GM21423 (cell line): ENCODE measurements around the gene PAFAH1B1.
"Not testable (repeated sequence)": the region's sequence is repeated elsewhere in the genome, so short reads cannot be mapped to it uniquely, and the experiment has no call there.

Experiments used
- ATAC-seq: cut with Tn5 transposase; IDR thresholded peaks from one replicate; pipeline ENCODE4 v1.9.1; 2021; ENCODE audit warnings: mild to moderate bottlenecking, moderate library complexity; ENCODE audit not compliant: unreplicated experiment

PAFAH1B1 gene

GRCh38 chr17:2688351-2689342, 95.2 kb downstream of the PAFAH1B1 start:
- no peak for ATAC-seq

DNA sequence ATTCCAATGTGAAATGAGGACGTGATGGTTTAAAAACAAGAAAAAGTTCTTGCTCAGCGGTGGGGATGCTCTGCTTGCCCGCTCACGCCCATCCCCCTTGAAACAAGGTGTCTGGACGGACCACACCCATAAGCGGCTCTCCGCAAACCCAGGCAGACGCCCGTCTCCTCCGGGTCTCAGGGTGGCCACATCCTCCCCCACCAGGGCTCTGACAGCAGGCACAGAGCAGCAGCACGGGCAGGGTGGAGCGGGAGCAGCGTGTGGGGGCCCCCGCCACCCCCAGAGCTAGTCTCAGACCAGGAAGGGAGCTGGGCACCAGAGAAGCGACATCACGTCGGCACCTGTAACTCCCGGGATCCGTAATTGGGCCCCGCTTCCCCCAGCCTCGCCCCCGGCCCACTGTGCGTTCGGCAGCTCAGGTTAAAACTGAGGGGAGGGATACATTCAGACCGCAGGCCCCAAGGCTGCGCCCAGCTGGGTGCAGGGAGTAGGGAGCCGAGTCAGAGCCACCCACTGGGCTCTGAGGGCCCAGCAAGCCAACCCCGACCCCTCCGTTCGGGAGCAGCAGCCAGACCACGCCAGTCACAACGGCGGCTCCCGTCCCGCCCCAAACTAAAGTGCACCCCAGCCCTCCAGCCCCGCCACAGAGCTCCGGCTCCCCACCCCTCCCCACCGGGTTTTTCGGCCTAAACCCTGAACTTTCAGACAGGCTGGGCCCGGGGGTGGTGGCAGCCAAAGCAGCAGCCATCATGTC, 96.1 kb downstream of the PAFAH1B1 start:
- ATAC-seq = no peak

GRCh38 chr17:2690165-2691068, 97.0 kb downstream of the PAFAH1B1 start:
- no peak for ATAC-seq

DNA sequence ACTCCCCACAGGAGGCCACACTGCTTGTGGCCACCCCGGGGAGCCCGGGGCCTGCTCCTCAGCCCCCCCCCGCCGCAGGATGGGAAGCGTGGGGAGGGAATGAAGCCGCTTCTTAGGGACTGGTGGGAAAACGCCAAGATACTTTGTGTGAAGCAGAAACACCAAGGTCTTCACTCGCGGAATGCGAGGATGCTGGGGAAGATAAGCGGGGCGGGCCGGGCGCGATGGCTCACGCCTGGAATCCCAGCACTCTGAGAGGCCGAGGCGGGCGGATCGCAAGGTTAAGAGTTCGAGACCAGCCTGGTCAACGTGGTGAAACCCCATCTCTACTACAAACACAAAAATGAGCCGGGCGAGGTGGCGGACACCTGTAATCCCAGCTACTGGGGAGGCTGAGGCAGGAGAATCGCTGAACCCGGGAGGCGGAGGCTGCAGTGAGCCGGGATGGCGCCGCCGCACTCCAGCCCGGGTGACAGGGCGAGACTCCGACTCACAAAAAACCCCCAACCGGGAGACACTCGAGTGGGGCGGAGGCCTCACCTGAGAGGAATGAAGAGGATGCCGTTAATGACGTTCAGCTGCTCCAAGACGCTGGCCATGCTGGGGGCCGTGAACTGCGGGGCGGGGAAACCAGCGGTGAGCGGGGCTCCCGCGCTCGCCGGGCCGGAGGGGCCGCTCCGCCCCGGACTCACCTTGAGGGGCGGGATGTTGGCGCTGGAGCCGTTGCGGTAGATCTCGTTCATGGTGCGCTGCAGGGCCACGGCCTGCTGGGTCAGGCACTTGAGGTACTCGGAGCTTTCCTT, 97.8 kb downstream of the PAFAH1B1 start:
- no peak for ATAC-seq

DNA sequence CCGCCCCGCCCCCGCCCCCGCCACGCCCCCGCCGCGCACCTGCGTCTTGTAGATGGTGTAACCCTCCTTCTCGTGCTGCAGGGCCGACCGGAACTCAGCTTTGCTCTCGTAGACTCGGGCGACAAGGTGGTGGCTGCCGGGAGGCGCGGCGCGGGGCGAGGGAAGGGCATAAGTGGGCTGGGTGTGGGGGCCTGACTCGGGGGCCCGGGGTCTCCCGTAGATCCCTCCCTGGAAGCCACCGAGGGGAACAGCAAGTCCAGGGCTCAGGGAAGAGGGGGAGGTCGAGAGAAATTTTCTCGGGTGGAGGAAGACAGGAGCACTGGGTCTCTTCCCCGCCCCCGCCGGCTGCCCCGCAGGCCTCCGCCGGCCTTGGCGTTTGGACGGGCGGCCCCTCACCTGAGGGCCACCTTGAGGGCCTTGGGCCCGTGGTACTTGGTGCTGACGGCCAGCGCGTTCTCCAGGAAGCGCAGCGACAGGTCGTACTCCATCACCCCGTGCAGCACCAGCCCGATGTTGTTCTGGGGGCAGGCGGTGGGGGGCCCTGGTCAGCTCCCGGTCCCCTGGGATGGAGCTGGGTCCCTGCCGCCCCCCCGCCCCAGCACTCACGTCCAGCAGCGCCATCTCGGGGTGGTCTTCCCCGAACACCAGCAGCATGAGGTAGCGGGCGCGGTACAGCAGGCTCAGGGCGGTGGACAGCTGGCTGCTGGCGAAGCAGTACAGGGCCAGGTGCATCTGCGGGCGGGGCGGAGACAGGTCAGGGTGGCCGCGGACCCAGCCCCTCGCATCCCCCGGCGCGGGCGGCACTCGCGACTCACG, 98.7 kb downstream of the PAFAH1B1 start:
- no peak for ATAC-seq

GRCh38 chr17:2692781-2693135, 99.3 kb downstream of the PAFAH1B1 start:
- ATAC-seq = no peak

DNA sequence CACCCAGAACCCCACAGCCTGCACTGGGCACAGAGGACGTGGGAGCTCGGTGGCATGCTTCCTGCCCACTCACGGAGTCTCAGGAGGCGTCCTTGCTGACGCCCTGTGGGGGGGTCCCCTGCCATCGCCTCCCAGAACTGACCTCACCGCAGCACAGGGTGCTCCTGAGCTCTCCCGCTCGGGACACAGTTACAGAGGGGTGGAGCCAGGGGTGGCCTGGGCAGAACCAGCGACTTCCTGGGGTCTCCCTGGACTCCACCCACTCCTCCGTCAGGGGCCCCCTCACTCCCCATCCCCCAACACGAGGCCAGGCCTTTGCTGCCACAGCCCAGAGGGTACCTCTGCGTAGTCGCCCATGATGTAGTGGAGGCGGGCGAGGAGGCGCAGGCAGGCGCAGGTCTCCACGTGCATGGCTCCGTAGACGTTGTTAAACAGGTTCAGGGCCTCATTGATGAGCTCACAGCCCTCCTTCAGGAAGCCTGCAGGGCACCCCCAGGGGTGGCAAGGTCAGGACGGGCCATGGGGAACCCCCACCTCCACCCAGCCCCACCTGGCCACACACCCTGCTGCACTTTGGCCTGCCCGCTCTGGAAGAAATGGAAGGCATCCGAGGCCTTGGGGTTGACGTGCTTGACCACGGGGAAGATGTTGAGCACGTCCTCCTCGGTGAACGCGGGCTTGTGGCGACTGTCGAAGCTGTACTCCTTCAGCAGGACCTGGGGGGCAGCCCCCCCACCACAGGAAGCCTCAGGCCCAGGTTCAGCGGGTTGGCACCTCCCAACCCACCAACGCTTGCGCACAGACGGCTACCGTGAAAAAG, 100.3 kb downstream of the PAFAH1B1 start:
- no peak for ATAC-seq

- ATAC-seq = no peak
Measured at GRCh38 chr17:2694381-2695242, 101.2 kb downstream of the PAFAH1B1 start.

DNA sequence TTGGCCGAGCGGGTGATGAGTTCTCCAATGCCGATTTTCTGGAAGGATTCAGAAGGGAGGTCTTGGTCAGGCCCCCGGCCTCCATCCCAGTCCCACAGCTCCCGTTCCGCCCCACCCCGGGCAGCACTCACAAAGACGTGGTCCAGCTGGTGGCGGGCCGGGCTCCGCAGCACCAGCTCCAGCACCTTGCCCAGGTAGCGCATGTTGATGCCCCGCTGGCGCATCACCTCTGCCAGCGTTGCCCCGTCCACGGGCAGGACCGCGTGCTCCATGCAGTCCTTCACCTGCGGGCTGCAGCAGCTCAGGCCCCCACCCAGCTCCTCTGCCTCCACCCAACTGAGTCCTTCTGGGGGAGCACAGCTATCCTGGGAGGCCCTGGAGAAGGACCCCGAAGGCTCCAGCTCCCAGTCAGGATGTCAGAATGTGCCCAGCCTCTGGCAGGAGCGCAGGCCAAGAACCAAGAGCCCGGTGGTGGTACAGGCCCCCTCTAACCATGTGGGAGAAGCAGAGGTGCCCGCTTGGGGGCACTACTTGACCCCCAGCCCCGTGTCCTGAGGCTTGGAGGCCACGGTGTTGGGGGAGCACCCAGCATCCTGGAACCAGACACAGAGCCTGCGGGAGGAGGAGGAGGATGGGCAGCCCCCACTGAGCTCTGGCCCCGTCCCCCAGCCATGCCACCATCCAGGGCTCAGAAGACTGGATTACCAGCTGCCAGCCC, 101.9 kb downstream of the PAFAH1B1 start:
- no peak for ATAC-seq

DNA sequence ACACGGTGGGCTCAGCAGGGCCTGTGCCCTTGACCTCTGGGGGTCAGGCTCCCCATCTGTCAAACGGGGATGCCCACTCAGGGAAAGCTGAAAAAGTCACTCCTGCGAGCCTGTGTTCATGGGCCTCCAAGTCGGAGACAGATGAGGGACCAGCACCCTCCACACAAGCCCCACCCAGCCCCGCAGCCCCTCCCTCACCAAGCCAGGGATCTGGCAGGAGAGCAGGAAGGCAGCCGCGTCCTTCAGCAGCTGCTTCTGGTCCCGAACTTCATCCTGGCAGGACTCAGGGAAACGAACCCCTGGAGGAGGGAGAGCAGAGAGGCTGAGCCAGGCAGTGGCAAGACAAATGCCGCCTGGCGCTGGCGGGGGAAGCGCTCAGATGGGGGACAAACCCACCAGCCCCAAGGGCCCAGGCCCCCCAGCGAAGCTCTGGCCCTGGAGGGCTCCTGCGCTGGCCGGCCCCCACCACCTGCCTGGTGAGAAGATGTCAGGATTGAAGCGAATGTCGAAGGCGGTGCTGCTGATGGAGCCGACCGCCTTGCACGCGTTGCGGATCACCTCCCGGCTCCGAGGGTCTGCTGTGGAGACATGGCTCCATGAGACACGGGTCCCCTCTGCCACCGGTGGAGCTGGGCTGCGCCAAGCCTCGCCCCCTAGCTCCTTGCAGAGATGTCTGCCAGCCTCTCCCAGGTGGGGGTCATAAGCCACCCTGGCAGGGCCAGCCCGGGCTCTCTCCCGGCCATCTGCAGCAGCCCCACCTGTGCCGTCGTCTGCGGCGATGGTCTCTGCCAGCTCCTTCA, 102.7 kb downstream of the PAFAH1B1 start:
- ATAC-seq = no peak

DNA sequence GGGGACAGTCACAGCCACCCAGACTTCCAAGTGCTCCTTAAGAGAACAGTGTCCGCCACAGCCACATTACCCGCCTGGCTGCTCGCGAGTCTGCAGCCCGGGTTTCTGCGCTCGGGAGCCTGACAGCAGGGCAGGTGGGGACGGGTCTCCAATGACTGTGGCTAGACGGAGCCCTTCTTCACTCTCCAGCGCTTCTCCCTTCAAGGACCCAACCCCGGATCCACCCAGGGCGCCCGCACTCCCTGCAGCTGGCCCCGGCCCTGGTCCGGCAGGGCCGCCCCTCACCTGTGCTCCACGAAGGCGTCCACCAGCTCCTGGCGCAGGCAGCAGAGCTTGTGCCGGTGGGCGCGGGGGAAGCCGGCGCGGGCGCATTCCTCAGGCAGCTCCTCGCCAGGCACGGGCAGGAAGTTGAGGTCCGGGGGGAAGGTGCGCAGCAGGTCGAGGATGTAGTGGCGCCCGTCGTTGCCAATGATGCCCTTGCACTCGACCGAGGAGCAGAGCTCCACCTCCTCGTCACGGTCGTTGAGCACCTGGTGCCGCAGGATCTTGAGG, 104.2 kb downstream of the PAFAH1B1 start:
- no peak for ATAC-seq

DNA sequence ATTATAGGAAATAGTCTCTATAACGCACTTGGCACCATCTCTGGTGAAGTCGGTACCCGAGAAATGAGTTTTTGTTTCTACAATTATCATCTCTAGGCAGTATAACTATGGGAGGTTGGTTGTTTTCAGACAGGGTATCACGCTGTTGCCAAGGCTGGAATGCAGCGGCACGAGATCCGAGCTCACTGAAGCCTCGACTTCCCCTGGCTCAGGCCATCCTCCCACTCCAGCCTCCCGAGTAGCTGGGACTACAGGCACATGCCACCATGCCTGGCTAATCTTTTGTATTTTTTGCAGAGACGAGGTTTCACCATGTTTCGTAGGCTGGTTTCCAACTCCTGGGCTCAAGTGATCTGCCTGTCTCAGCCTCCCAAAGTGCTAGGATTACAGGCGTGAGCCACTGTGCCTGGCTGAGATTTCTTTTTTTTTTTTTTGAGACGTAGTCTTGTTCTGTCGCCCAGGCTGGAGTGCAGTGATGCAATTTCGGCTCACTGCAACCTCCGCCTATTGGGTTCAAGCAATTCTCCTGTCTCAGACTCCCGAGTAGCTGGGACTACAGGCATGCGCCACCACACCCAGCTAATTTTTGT, 105.9 kb downstream of the PAFAH1B1 start:
- ATAC-seq = not testable (repeated sequence)

DNA sequence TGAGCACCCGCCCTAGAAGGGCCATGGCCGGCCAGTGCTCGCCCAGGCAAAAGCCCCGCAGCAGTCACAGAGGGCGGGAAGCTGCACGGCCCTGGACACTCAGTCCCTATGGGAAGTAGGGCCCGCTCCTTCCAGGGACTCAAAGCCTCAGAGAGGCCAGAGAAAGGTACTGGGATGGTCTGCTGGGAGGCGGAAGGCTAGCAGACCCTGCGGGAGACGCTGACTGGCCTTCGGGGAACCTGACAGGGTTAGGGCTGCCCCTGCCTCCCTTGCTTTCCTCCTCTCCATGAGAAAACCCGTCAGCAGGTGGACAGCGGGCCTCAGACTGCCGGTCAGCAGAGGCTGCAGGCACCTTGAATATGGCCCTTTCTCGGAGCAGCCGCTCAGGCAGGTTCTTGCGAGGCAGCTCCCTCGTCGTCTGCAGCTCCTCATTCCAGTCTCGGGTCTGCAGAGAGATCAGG, 106.6 kb downstream of the PAFAH1B1 start:
- no peak for ATAC-seq

DNA sequence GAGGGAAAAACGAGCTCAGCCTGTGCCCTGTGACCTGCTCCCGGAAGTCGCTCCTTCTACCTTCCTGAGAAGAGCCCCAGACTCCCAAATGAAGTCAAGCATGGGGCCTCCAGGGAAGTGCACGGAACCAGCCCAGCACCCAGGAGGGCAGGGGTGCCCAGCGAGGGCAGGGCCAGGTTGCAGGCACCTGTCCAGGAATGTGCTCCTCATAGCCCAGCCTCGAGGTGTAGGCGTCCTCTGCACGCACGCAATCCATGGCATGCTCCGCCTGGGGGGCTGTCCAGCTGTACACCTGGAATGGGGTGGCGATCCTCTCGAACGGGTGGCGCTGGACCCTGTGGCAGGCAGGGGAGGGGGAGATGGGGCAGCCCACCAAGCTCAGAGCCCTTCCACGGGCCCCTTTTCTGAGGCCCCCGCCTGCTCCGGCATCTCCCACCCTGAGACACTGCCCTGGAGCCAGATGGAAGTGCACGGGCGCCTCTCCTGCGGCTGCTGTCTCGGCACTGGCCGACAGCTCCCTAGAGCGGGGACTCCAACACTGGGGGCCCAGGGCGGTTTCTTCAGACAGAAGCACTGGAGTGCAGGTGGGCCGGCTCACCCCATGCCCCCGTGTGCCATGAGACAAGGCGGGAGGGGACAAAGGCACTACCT, 107.2 kb downstream of the PAFAH1B1 start:
- ATAC-seq = no peak
